Measurements from ENCODE around the gene TPST1.

DNA sequence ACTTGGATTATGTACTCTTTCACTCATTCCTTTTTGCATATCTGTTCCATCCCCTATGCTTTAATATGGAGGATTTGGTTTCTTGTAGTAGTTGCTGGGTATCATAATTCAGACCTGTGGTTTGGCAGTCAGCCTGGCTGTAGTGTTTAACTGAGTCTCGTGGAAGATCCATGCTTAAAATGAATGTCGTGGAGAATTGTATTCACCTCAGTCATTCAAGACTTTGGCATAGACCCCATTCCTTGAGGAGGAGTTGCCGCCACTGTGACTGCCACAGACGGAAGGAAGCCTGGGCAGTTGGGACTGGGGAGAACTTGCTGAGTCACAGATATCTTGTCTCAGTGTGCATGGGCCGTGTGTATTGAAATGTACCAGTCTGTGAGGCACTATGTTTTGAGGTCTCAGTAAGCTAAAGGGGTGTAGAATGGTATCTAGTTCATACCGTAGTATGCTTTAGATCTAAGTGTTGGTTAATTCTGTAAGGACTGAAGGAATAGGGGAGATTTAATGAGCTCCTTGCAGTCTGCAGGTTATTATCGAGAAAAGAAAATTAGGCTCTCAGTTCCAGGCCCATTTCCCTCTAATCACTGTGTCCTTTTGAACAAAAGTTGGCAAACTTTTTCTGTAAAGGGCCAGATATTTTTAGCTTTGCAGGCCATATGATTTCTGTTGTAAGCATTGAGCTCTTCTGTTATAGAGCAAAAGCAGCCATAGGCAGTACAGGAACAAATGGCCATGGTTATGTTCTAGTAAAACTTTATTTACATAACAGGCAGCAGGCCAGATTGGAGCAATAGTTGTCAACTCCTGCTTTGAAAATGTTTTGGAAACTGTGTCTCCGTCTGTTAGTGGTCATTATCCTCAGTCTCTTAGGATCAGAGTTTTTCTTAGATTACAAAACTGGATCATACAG, 76.8 kb downstream of the TPST1 start:
- no peak for TF ChIP-seq POLR2A (IDR thresholded peaks at IDR 0.05)
- TF ChIP-seq, protein P1, sequence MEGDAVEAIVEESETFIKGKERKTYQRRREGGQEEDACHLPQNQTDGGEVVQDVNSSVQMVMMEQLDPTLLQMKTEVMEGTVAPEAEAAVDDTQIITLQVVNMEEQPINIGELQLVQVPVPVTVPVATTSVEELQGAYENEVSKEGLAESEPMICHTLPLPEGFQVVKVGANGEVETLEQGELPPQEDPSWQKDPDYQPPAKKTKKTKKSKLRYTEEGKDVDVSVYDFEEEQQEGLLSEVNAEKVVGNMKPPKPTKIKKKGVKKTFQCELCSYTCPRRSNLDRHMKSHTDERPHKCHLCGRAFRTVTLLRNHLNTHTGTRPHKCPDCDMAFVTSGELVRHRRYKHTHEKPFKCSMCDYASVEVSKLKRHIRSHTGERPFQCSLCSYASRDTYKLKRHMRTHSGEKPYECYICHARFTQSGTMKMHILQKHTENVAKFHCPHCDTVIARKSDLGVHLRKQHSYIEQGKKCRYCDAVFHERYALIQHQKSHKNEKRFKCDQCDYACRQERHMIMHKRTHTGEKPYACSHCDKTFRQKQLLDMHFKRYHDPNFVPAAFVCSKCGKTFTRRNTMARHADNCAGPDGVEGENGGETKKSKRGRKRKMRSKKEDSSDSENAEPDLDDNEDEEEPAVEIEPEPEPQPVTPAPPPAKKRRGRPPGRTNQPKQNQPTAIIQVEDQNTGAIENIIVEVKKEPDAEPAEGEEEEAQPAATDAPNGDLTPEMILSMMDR (IDR thresholded peaks at IDR 0.05), result no peak
- TF ChIP-seq EP300 (IDR thresholded peaks at IDR 0.05), result no peak
